ENCODE results near the gene SLC12A8.

Gene SLC12A8

GRCh38 chr3:125137358-125138033, 75.1 kb downstream of the SLC12A8 start:
- no peak for DNase-seq (ENCODE audit: low read depth)

GRCh38 chr3:125136966-125137357, 75.6 kb downstream of the SLC12A8 start:
- no peak for DNase-seq (ENCODE audit: low read depth)

- no peak for DNase-seq (ENCODE audit: low read depth)
Observed at GRCh38 chr3:125136515-125136914, 76.0 kb downstream of the SLC12A8 start.

GRCh38 chr3:125134952-125135351, 77.6 kb downstream of the SLC12A8 start:
- no peak for DNase-seq (ENCODE audit: low read depth)

DNA sequence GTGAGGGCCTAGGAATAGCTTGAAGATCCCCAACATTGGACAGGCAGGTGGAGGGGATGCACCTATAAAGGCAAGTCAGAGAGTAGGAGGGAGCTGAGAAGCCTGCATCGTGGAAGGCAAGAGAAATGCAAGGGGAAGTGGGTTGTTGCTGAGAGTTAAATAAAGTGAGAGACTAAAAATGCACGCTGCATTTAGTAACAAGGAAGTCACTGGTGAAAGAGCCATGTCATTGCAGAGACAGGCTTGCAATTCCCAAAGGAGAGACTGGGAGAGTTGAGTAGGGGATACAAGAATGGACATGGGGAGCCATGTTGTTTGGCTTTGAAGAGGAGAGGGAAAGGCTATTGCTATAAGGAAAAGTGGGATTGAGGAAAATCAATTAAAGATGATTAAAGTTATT, 79.7 kb downstream of the SLC12A8 start:
- DNase-seq (ENCODE audit: low read depth) = no peak

GRCh38 chr3:125129512-125129997, 83.0 kb downstream of the SLC12A8 start:
- DNase-seq (ENCODE audit: low read depth) = peak; percentile 98

GRCh38 chr3:125128861-125129501, 83.6 kb downstream of the SLC12A8 start:
- peak; percentile 96 for DNase-seq (ENCODE audit: low read depth)

GRCh38 chr3:125126323-125126722, 86.2 kb downstream of the SLC12A8 start:
- no peak for DNase-seq (ENCODE audit: low read depth)

GRCh38 chr3:125125821-125126245, 86.7 kb downstream of the SLC12A8 start:
- DNase-seq (ENCODE audit: low read depth) = peak; percentile 94

DNA sequence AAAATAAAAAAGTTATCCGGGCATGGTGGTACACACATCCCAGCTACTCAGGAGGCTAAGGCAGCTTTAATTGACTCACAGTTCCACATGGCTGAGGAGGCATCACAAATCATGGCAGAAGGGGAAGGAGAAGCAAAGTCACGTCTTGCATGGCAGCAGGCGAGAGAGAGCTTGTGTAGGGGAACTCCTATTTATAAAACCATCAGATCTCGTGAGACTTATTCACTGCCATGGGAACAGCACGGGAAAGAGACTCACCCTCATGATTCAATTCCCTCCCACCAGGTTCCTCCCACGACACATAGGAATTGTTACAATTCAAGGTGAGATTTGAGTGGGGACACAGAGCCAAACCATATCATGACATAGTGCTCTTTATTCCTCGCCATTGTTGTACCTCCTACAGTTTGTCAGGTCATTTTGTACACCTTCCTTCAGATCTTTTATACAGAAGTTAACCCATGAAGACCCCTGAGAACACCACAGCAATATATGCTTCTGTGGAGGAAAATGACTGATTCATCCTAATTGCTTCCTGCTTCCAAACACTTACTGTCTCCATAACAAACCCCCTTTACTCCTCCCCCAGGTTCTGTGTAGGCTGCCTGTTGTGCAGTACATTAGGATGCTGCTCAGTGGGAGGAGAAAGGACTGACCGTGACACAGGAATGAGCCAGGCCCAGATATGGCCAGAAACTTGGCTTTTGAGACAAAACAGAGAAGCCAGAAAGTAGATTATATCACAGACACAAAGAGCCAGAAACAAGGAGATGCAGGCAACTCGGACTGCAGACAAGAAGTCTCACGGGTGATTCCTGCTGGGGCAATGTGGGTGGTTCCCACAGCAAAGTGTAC, 88.9 kb downstream of the SLC12A8 start:
- no peak for DNase-seq (ENCODE audit: low read depth)

DNA sequence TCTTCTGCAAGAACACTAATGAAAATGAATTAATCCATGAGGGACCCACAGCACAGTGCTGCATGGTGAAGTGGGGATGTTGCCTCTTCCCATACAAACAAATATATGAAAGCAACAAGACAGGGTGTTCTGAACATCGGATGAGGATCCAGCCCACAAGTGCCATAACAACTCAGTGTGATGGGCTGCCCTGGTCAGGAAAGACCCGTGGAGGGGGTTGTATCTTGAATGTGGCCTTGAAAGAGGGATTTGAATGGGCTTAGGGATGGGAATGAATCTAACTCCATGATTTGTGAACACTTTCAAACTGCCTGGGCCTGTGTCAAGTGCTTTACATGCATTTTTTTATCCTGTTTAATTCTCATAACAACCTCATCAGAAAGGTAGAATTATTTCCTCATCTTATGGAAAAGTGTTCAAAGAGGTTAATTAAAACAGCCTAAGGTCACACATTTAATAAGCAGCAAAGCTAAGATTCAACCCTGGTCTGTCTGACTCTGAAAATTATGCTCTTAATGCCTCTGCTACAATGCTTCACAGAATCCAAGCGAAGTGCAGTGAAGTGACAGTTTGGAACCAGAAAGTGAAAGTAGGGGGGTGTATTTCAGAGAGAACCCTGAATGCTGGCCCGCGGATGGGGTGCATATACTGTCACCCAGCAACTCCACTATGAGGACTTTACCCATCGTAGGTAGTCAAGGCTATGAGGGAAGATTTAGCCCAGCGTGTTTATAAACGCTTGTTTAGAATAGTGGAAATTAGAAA, 91.1 kb downstream of the SLC12A8 start:
- DNase-seq (ENCODE audit: low read depth) = no peak

DNA sequence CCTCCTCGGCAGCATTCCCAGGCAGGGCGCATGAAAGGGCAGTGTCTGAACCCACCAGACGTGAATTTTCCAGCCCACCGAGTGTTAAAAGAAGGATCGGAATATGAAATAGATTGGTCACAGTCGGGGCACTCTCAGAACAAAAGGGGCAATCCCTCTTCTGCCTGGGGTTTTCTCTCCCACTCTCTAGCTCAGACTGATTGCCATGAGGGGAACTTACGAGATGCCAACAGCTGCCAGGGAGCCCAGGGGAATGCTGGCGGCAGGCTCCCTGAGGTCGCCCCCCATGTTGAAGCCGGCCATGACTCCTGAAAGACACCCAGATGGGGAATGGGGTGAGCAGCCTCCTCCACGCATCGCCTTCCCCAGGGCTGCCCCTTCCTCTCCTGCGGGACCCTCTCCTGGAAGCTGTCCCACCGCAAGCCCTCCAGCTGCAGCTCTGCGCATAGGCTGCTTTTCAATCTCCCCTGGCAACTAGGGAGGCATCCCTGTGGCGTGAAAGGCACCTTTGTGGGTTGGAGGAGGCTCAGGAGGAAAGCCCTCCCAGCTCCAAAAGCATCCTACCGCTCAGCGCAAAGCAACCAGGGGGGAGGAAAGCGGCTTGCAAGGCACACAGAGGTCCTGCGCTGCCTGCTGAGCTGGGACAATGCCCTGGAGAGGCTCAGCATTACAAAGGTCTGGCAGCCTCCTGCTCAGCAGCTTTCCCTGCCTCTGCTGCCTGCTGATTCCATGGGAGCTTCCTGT, 92.0 kb downstream of the SLC12A8 start:
- no peak for DNase-seq (ENCODE audit: low read depth)

GRCh38 chr3:125119752-125120378, 92.7 kb downstream of the SLC12A8 start:
- no peak for DNase-seq (ENCODE audit: low read depth)

DNA sequence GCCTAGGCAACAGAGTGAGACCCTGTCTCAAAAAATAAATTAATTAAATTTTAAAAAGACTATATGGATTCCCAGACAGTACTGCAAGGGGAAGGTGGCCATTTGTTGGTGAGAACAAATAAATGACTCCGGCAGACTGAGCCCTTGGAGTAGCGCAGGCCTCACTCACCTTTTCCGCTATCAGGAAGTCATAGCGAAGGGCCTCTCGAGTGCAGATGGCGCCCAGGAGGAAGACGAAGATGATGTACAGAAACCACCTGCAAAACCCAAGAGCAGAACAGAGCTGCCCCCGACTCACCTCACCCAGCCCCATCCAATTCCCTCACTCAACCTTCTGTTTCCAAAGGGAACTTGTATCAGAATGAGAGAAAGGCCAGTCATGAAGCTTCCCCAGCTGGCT, 93.9 kb downstream of the SLC12A8 start:
- DNase-seq (ENCODE audit: low read depth) = no peak

DNA sequence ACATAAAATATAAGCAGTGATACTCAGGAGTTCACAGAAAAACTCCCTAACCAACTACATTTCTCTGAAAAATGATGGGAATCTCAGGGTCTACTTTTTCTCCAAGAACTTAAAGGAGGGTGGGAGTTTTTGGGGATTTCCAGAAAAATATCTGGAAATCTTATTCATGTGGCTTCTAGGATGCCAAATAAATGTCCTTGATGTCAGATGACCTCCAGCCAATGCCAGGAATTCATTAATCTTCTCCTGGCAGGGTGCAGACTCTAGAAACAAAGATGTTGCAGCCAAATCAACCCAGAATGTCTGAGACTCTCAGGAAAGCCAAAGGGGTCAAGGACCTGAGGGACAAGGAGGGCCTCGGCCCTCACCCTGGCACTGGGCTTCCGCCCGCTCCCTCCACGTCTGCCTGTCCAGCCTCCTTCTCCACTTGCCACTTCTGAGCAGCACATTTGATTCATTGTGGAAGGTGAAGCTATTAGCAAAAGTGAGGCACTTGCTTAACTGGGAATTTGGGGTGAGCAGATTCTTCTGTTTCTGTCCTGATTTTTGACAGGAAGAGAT, 94.8 kb downstream of the SLC12A8 start:
- no peak for DNase-seq (ENCODE audit: low read depth)

DNA sequence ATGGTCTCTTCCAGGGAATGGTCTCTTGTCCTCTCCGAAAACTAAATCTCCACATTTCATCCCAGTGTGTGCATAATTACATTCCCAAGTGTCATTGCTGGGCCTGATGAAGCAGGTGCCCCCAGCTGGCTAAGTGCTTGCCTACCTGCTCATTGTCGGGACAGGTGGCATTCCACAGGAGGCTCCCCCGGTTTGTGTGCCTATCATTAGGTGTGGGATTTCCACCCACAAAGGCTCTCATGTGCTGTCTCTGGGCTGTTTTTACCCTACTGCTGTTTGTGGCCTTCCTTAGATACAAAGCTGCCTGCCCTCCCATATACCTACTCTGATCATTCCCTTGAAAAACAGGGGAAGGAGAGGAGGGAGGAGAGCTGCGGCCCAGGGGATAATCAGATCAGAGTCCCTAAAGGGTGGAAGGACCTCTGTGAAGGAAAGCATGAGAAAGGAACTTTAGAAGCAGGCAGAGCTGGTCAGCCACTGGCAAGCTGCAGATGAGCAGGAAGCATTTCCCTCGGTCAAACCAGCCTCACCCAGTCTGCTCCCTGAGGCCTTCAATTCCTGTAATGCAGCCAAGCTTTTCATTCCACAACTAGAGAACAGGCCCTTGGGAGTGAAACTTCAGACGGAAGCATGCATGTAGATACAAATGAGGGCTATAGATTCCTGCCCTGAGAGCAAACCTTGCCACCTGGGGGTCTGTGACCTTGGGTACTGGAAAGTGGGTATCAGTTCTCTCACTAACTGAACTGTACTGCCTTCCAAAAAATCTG, 96.1 kb downstream of the SLC12A8 start:
- DNase-seq (ENCODE audit: low read depth) = no peak

GRCh38 chr3:125115640-125116039, 96.9 kb downstream of the SLC12A8 start:
- no peak for DNase-seq (ENCODE audit: low read depth)

DNA sequence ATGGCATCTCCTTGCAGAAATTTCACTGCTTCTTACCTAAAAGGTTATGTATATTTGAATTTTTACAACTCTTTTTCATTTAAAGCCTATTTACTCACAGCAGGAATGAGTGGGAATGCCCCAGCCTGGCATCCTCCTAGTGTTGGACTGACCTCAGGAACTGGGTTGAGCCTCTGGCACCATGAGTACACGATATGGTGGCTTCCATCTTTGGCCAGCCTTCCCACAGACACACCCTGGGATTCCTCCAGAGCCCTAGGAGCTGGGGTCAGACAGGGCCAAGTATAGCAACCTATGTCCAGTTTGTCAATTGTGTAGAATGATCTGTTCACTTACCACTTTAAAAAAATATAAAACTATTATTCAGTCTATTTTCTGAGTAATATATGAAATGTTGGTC, 99.6 kb downstream of the SLC12A8 start:
- DNase-seq (ENCODE audit: low read depth) = no peak

DNA sequence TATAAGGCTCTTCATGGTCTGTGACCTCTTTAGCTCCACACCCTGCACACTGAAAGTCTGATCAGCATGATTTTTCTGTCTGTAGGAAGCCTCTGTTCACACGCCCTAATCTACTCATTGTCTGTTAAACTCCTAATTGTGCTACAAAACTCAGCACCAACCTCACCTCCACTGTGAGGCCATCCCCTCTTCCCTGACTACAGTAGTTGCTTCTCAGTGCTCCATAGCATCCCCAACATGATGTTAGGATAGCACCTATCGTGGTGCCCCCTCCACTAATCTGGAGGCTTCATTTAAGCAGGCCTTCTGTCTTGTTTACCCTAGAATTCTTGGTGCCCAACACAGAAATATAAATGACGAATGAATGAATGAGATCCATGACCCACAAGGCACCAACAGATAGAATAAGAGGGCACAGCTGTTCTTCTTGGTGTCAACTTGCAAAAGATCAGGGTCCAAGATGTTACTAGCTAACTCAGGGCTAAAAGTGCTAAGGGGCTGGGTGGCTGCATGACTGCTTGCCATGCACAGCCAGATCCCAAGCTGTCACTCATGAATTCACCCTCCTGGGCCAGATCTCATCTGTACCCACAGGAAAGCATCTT, 101.6 kb downstream of the SLC12A8 start:
- DNase-seq (ENCODE audit: low read depth) = no peak

All from HS-27A (cell line).